K562 (cell line): ENCODE results near the gene REM2. TPM values are rescaled to one million over a fixed set of nuclear protein-coding genes. Genes with fewer than 3 reads are reported as not detected.

Experiments
- BRD4 ChIP-seq: fragments of 200-600 bp; sonication (generic); IDR thresholded peaks from 2 replicates; pipeline ENCODE4 v1.6.1; 2017; ENCODE audit warnings: inconsistent platforms
- GABPB1 ChIP-seq: sonication (generic); formaldehyde crosslinking; IDR thresholded peaks from 2 replicates; pipeline ENCODE4 v1.8.0; 2022; ENCODE audit warnings: mild to moderate bottlenecking, missing genetic modification reagents
- HOMEZ ChIP-seq: fragments of 250-450 bp; sonication (Bioruptor Pico); IDR thresholded peaks from 2 replicates; pipeline ENCODE4 v1.4.0; 2020; ENCODE audit warnings: mild to moderate bottlenecking, moderate library complexity
- IFI16 ChIP-seq: fragments of 250-450 bp; sonication (Bioruptor Pico); IDR thresholded peaks from 2 replicates; pipeline ENCODE4 v2.1.2; 2022; ENCODE audit warnings: mild to moderate bottlenecking, inconsistent platforms
- L3MBTL2 ChIP-seq: fragments of 450-650 bp; IDR thresholded peaks from 2 replicates; pipeline ENCODE4 v1.6.1; 2016; ENCODE audit warnings: mild to moderate bottlenecking, moderate library complexity
- MAFF ChIP-seq: IDR thresholded peaks from 2 replicates; pipeline ENCODE4 v1.6.1; 2012; ENCODE audit warnings: low read length, improper control_type of control experiment
- MAZ ChIP-seq, 2 experiments: fragments of 450-650 bp in 1 of 2; sonication (generic) in 1 of 2; formaldehyde crosslinking; IDR thresholded peaks in 1 of 2; conservative IDR thresholded peaks in 1 of 2; 2 replicates each; pipeline versions ENCODE4 v1.4.0 to v1.5.0; 2020; ENCODE audit warnings: mild to moderate bottlenecking in 1 of 2, missing genetic modification reagents in 1 of 2
- NCOA2 ChIP-seq, 2 experiments: fragments of 450-650 bp; IDR thresholded peaks; 2 replicates each; pipeline ENCODE4 v1.6.1; 2018; ENCODE audit warnings: mild to moderate bottlenecking in 2 of 2, moderate library complexity in 1 of 2; ENCODE audit not compliant: partially characterized antibody in 2 of 2
- NRF1 ChIP-seq, 2 experiments: fragments of 450-650 bp; IDR thresholded peaks in 1 of 2; conservative IDR thresholded peaks in 1 of 2; 2 replicates each; pipeline ENCODE4 v1.6.1; 2014; ENCODE audit warnings: mild to moderate bottlenecking in 2 of 2
- POLR2B ChIP-seq: fragments of 450-650 bp; IDR thresholded peaks from 2 replicates; pipeline ENCODE4 v1.6.1; 2018; ENCODE audit warnings: low read depth; ENCODE audit not compliant: partially characterized antibody
- POLR3A ChIP-seq: IDR thresholded peaks from 2 replicates; pipeline ENCODE4 v1.6.1; 2011; ENCODE audit warnings: borderline replicate concordance, mild to moderate bottlenecking, moderate library complexity; ENCODE audit not compliant: insufficient read length, insufficient read depth; ENCODE audit errors: extremely low read depth
- SOX6 ChIP-seq: fragments of 450-650 bp; IDR thresholded peaks from 2 replicates; pipeline ENCODE4 v1.6.1; 2014; ENCODE audit warnings: mild to moderate bottlenecking
- SP2 ChIP-seq: IDR thresholded peaks from 2 replicates; pipeline ENCODE4 v1.6.1; 2011; ENCODE audit warnings: mild to moderate bottlenecking, low read depth, low read length, moderate library complexity; ENCODE audit not compliant: poor library complexity, severe bottlenecking; ENCODE audit errors: extremely low read depth
- SUPT5H ChIP-seq: fragments of 450-650 bp; IDR thresholded peaks from 2 replicates; pipeline ENCODE4 v1.6.1; 2016
- TFAM ChIP-seq: fragments of 250-450 bp; sonication (Bioruptor Pico); conservative IDR thresholded peaks from 2 replicates; pipeline ENCODE4 v1.5.0; 2021; ENCODE audit warnings: mild to moderate bottlenecking, moderate library complexity
- ZC3H11A ChIP-seq: IDR thresholded peaks from 2 replicates; pipeline ENCODE4 v1.6.1; 2012; ENCODE audit warnings: low read depth, low read length, improper control_type of control experiment
- ZNF143 ChIP-seq: sonication (generic); formaldehyde crosslinking; IDR thresholded peaks from 2 replicates; pipeline ENCODE4 v1.9.0; 2022; ENCODE audit warnings: mild to moderate bottlenecking, missing genetic modification reagents
- ZNF165 ChIP-seq: fragments of 250-450 bp; sonication (Bioruptor Pico); IDR thresholded peaks from 2 replicates; pipeline ENCODE4 v1.4.0; 2020; ENCODE audit warnings: borderline replicate concordance
- ZNF408 ChIP-seq: fragments of 250-450 bp; sonication (Bioruptor Pico); IDR thresholded peaks from 2 replicates; pipeline ENCODE4 v1.4.0; 2020; ENCODE audit warnings: low read depth, mild to moderate bottlenecking, moderate library complexity
- polyA plus RNA-seq, 8 experiments: library from polyadenylated mRNA; depleted of rRNA in 4 of 8; stranded (reverse) in 5 of 8; unstranded in 3 of 8; fragments of >200 nt; fragmentation: Nextera tagmentation in 2 of 8; fragmentation: Illumina TruSeq in 1 of 8; extraction: Ambion mirVana in 2 of 8; extraction: Trizol in 1 of 8; gene quantifications; 2 replicates each; pipeline versions ENCODE4 v1.2.1 to v1.2.3, GENCODE V29; 2011 to 2014; ENCODE audit warnings: inconsistent platforms in 1 of 8, missing spikeins in 1 of 8
- total RNA-seq, 7 experiments: library from RNA; depleted of rRNA in 6 of 7; stranded (reverse); fragments of >200 nt in 6 of 7; fragmentation: Illumina TruSeq in 2 of 7; extraction: Trizol in 2 of 7; gene quantifications; 2 replicates each; pipeline versions ENCODE4 v1.2.1 to v1.2.3, GENCODE V29; 2011 to 2021; ENCODE audit warnings: low replicate concordance in 1 of 7
- TF ChIP-seq, protein P1 (sequence below): fragments of 250-450 bp; sonication (Bioruptor Pico); IDR thresholded peaks from 2 replicates; pipeline ENCODE4 v1.9.0; 2021; ENCODE audit warnings: mild to moderate bottlenecking
- TF ChIP-seq, protein P2 (sequence below): fragments of 450-650 bp; IDR thresholded peaks from 2 replicates; pipeline ENCODE4 v1.6.1; 2018; ENCODE audit not compliant: partially characterized antibody
- TF ChIP-seq, protein P3 (sequence below): fragments of 250-450 bp; sonication (Bioruptor Pico); IDR thresholded peaks from 2 replicates; pipeline ENCODE4 v1.8.0; 2022; ENCODE audit warnings: moderate library complexity, mild to moderate bottlenecking, inconsistent platforms

Gene REM2
- total and polyA plus RNA-seq, 9 of the 15 experiments (the other 6 are each of a cell fraction or from before 2014, with no cell fraction given), result 0.18 to 1.0 (median 0.38) TPM

- no peak for TF ChIP-seq GABPB1
- TF ChIP-seq ZNF143 (CRISPR knock-in tag), result no peak
- no peak for TF ChIP-seq POLR2B
- TF ChIP-seq, protein P1, sequence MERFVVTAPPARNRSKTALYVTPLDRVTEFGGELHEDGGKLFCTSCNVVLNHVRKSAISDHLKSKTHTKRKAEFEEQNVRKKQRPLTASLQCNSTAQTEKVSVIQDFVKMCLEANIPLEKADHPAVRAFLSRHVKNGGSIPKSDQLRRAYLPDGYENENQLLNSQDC, result no peak
- no peak for TF ChIP-seq SP2
- no peak for TF ChIP-seq TFAM (CRISPR knock-in tag)
- TF ChIP-seq, protein P2, sequence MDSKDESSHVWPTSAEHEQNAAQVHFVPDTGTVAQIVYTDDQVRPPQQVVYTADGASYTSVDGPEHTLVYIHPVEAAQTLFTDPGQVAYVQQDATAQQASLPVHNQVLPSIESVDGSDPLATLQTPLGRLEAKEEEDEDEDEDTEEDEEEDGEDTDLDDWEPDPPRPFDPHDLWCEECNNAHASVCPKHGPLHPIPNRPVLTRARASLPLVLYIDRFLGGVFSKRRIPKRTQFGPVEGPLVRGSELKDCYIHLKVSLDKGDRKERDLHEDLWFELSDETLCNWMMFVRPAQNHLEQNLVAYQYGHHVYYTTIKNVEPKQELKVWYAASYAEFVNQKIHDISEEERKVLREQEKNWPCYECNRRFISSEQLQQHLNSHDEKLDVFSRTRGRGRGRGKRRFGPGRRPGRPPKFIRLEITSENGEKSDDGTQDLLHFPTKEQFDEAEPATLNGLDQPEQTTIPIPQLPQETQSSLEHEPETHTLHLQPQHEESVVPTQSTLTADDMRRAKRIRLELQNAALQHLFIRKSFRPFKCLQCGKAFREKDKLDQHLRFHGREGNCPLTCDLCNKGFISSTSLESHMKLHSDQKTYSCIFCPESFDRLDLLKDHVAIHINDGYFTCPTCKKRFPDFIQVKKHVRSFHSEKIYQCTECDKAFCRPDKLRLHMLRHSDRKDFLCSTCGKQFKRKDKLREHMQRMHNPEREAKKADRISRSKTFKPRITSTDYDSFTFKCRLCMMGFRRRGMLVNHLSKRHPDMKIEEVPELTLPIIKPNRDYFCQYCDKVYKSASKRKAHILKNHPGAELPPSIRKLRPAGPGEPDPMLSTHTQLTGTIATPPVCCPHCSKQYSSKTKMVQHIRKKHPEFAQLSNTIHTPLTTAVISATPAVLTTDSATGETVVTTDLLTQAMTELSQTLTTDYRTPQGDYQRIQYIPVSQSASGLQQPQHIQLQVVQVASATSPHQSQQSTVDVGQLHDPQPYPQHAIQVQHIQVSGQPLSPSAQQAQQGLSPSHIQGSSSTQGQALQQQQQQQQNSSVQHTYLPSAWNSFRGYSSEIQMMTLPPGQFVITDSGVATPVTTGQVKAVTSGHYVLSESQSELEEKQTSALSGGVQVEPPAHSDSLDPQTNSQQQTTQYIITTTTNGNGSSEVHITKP, result no peak
- TF ChIP-seq ZC3H11A, result no peak
- no peak for TF ChIP-seq NCOA2 (IDR thresholded peaks at IDR 0.05; ENCODE audit: partially characterized antibody in 2 of 2)
- TF ChIP-seq BRD4, result no peak
- TF ChIP-seq MAZ (CRISPR knock-in tag; conservative IDR thresholded peaks at IDR 0.05 in 1 of 2, IDR thresholded peaks at IDR 0.05 in 1 of 2), result no peak
- TF ChIP-seq SUPT5H, result no peak
- TF ChIP-seq ZNF165 (CRISPR knock-in tag), result no peak
- no peak for TF ChIP-seq ZNF408 (CRISPR knock-in tag)
- TF ChIP-seq HOMEZ (CRISPR knock-in tag), result no peak
- TF ChIP-seq L3MBTL2, result no peak
- TF ChIP-seq, protein P3, sequence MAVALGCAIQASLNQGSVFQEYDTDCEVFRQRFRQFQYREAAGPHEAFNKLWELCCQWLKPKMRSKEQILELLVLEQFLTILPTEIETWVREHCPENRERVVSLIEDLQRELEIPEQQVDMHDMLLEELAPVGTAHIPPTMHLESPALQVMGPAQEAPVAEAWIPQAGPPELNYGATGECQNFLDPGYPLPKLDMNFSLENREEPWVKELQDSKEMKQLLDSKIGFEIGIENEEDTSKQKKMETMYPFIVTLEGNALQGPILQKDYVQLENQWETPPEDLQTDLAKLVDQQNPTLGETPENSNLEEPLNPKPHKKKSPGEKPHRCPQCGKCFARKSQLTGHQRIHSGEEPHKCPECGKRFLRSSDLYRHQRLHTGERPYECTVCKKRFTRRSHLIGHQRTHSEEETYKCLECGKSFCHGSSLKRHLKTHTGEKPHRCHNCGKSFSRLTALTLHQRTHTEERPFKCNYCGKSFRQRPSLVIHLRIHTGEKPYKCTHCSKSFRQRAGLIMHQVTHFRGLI (CRISPR knock-in tag), result no peak
- TF ChIP-seq MAFF, result peak; percentile 55; the same call in 1 of the 2 replicates
- no peak for TF ChIP-seq IFI16 (CRISPR knock-in tag)
- TF ChIP-seq POLR3A, result no peak
- TF ChIP-seq SOX6, result no peak
- TF ChIP-seq NRF1 (conservative IDR thresholded peaks at IDR 0.05 in 1 of 2, IDR thresholded peaks at IDR 0.05 in 1 of 2), result no peak
These were observed 46.9 kb downstream of the REM2 start (continued) for GRCh38 chr14:22929961-22930364.
